ENCODE measurements around the gene ROR1. TPM values are rescaled to one million over a fixed set of nuclear protein-coding genes. Genes with fewer than 3 reads are reported as not detected.

ROR1 gene
- total and polyA plus RNA-seq, 10 of the 15 experiments (the other 5 are each of a cell fraction or from before 2014, with no cell fraction given): 0.02 to 0.08 (median 0.05) TPM; not detected in 6

DNA sequence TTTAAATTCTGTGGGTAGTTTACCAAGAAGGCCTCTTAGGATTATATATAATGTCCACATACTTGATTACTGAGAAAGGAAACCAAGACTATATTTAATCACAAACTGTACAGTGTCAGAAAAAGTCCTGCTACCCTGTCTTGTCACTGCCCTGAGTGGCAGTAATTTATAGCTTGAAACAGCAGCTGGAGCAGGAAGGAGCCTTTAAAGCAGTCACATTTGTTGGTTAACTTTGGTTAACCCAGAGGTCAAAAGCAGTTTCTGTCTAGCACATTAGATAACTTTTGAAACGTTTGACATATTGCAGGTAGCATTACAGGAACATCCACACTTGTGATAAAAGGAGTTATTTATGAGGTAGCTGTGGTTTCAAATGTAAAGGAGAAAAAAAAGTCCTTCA lies 161.7 kb downstream of the ROR1 start (continued):
- TF ChIP-seq SRF (IDR thresholded peaks at IDR 0.05; ENCODE audit: low read depth in 2 of 2, low read length in 2 of 2) (no peak), IRF4 (IDR thresholded peaks at IDR 0.05; ENCODE audit: low read depth, low read length) (no peak), BMI1 (IDR thresholded peaks at IDR 0.05; ENCODE audit: borderline replicate concordance) (no peak), ETV6 (conservative IDR thresholded peaks at IDR 0.05 in 1 of 2, IDR thresholded peaks at IDR 0.05 in 1 of 2; ENCODE audit: borderline replicate concordance in 1 of 2, low read depth in 1 of 2) (no peak), SIN3A (IDR thresholded peaks at IDR 0.05; ENCODE audit: low read depth, low read length) (no peak)
- TF ChIP-seq, protein P1, sequence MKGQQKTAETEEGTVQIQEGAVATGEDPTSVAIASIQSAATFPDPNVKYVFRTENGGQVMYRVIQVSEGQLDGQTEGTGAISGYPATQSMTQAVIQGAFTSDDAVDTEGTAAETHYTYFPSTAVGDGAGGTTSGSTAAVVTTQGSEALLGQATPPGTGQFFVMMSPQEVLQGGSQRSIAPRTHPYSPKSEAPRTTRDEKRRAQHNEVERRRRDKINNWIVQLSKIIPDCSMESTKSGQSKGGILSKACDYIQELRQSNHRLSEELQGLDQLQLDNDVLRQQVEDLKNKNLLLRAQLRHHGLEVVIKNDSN (IDR thresholded peaks at IDR 0.05; ENCODE audit: borderline replicate concordance, extremely low read length, insufficient read depth, low read depth, low read length): no peak

DNA sequence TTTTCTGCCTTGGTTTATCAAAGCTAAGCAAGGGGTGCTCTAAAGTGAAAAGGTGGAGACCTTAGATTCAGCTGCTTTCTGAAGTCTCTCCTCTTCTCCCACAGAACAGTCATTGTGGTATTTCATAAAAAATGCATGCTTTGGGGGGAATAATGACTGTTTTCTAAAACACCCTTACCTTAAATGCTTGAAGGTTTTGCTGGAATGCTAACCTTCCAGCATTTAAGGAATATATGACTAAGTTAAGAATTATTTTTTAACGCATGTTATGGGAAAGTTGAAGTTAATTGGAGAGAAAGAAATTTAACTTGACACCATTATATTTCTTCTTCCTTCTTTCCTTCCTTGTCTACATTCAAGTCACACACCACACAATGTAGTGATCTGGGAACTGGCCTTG lies 162.5 kb downstream of the ROR1 start:
- DNase-seq (ENCODE audit: low read depth, low spot score) (no peak), ATAC-seq (no peak), FAIRE-seq (no peak)
- POLR2A ChIA-PET: no interaction called here
- H3K4me1 ChIP-seq (ENCODE audit: control insufficient read depth, insufficient read depth, low read length): no peaks in the 10 kb centered on the region
- TF ChIP-seq, protein P2, sequence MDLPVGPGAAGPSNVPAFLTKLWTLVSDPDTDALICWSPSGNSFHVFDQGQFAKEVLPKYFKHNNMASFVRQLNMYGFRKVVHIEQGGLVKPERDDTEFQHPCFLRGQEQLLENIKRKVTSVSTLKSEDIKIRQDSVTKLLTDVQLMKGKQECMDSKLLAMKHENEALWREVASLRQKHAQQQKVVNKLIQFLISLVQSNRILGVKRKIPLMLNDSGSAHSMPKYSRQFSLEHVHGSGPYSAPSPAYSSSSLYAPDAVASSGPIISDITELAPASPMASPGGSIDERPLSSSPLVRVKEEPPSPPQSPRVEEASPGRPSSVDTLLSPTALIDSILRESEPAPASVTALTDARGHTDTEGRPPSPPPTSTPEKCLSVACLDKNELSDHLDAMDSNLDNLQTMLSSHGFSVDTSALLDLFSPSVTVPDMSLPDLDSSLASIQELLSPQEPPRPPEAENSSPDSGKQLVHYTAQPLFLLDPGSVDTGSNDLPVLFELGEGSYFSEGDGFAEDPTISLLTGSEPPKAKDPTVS (IDR thresholded peaks at IDR 0.05; ENCODE audit: low read depth, low read length): no peak
- TF ChIP-seq JUND (IDR thresholded peaks at IDR 0.05; ENCODE audit: low read depth, low read length) (no peak), BMI1 (IDR thresholded peaks at IDR 0.05; ENCODE audit: borderline replicate concordance) (no peak), SMAD1 (IDR thresholded peaks at IDR 0.05; ENCODE audit: low read depth, partially characterized antibody) (no peak)
- TF ChIP-seq, protein P3, sequence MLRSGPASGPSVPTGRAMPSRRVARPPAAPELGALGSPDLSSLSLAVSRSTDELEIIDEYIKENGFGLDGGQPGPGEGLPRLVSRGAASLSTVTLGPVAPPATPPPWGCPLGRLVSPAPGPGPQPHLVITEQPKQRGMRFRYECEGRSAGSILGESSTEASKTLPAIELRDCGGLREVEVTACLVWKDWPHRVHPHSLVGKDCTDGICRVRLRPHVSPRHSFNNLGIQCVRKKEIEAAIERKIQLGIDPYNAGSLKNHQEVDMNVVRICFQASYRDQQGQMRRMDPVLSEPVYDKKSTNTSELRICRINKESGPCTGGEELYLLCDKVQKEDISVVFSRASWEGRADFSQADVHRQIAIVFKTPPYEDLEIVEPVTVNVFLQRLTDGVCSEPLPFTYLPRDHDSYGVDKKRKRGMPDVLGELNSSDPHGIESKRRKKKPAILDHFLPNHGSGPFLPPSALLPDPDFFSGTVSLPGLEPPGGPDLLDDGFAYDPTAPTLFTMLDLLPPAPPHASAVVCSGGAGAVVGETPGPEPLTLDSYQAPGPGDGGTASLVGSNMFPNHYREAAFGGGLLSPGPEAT (IDR thresholded peaks at IDR 0.05; ENCODE audit: low read depth): no peak
- no peaks in the 10 kb centered on the region for H3K9me3 ChIP-seq (replicated peaks; ENCODE audit: control insufficient read depth, insufficient read depth, low read length)
- H4K20me1 ChIP-seq (ENCODE audit: control insufficient read depth, insufficient read depth): no peaks in the 10 kb centered on the region
- H2AFZ ChIP-seq (ENCODE audit: control insufficient read depth, low read depth, low read length): no peak overlapping the region
- no TSS peak for BruUV-seq (replicated peaks)
- H3K36me3 ChIP-seq (ENCODE audit: control insufficient read depth in 2 of 2, insufficient read depth in 2 of 2, low read length in 1 of 2): no peaks in the 10 kb centered on the region
- in situ Hi-C loops (cut with MboI): no loop called here
- no peak overlapping the region for H3K9ac ChIP-seq (ENCODE audit: control insufficient read depth, insufficient read depth, low read length)
- no peaks in the 10 kb centered on the region for H3K79me2 ChIP-seq (ENCODE audit: control insufficient read depth, insufficient read depth, low read length)
- 83% methylated on average over 1 of the region's 1 CpG for WGBS (ENCODE audit: insufficient coverage, insufficient replicate concordance, low lambda C conversion rate, missing lambda C conversion rate)
- H3K4me2 ChIP-seq (ENCODE audit: control insufficient read depth, insufficient read depth): no peak overlapping the region
- H3K4me3 ChIP-seq: no peak overlapping the region
- intact Hi-C loops (cut with micrococcal nuclease; ENCODE audit: unreplicated experiment): no loop called here
- no peak overlapping the region for H3K27ac ChIP-seq (ENCODE audit: control insufficient read depth, insufficient read depth)
- SMC1A ChIA-PET (ENCODE audit: uncharacterized antibody, unreplicated experiment): interaction anchor here (1.0 to 2.0 kb wide), 5 partner anchors 99 to 310 kb away, joined by 3 to 6 read pairs (median 4); no protein-coding TSS in a partner anchor
- RAD21 ChIA-PET (ENCODE audit: unreplicated experiment): interaction anchor here (1.0 kb wide), 2 partner anchors 198 to 244 kb away, joined by 3 read pairs; no protein-coding TSS in a partner anchor
- H3K27me3 ChIP-seq (replicated peaks in 1 of 2; ENCODE audit: control insufficient read depth in 2 of 2, insufficient read depth in 2 of 2, low read length in 1 of 2): no peaks in the 10 kb centered on the region
- CTCF ChIA-PET: interaction anchor here (0.9 to 3.4 kb wide), 5 partner anchors 17 to 310 kb away, joined by 3 to 15 read pairs (median 4); no protein-coding TSS in a partner anchor
